Skeletal muscle satellite cell (primary cell): ENCODE data around the gene SMIM13.
"Not testable (repeated sequence)": the region's sequence is repeated elsewhere in the genome, so short reads cannot be mapped to it uniquely, and the experiment has no call there.

Experiments
- H3K27me3 ChIP-seq: 2 replicates; pipeline ENCODE4 v1.7.0; 2013; ENCODE audit warnings: low read length; ENCODE audit not compliant: control insufficient read depth, insufficient read depth
- H3K36me3 ChIP-seq: 2 replicates; pipeline ENCODE4 v1.7.0; 2013; ENCODE audit warnings: mild to moderate bottlenecking, control low read depth, low read length; ENCODE audit not compliant: insufficient read depth
- H3K4me1 ChIP-seq: 2 replicates; pipeline ENCODE4 v1.7.0; 2013; ENCODE audit warnings: low read length; ENCODE audit not compliant: control insufficient read depth, insufficient read depth
- H3K4me2 ChIP-seq: 2 replicates; pipeline ENCODE4 v1.7.0; 2013; ENCODE audit warnings: mild to moderate bottlenecking, low read length
- H3K4me3 ChIP-seq: 2 replicates; pipeline ENCODE4 v1.7.0; 2013; ENCODE audit warnings: low read length
- H3K9ac ChIP-seq: 2 replicates; pipeline ENCODE4 v1.7.0; 2013; ENCODE audit warnings: mild to moderate bottlenecking, low read depth, low read length, moderate library complexity
- H3K9me3 ChIP-seq: replicated peaks from 2 replicates; pipeline ENCODE4 v1.7.0; 2013; ENCODE audit warnings: mild to moderate bottlenecking, control low read depth, low read length

The SMIM13 gene

GRCh38 chr6:11085758-11086435, 7.7 kb upstream of the SMIM13 start:
- no peaks in the 10 kb centered on the region for H3K9me3 ChIP-seq
- H3K9ac ChIP-seq, result no peak overlapping the region
- peaks cover 11% of the 10 kb centered on the region for H3K4me1 ChIP-seq
- no peaks in the 10 kb centered on the region for H3K27me3 ChIP-seq
- no peak overlapping the region for H3K4me3 ChIP-seq
- no peaks in the 10 kb centered on the region for H3K36me3 ChIP-seq
- H3K4me2 ChIP-seq, result no peak overlapping the region

- not testable (repeated sequence) for H3K36me3 ChIP-seq, H3K9ac ChIP-seq, H3K9me3 ChIP-seq, H3K4me2 ChIP-seq, H3K27me3 ChIP-seq, H3K4me3 ChIP-seq
- H3K4me1 ChIP-seq, result peaks cover 11% of the 10 kb centered on the region
Measured at GRCh38 chr6:11087141-11087812, 6.4 kb upstream of the SMIM13 start.

DNA sequence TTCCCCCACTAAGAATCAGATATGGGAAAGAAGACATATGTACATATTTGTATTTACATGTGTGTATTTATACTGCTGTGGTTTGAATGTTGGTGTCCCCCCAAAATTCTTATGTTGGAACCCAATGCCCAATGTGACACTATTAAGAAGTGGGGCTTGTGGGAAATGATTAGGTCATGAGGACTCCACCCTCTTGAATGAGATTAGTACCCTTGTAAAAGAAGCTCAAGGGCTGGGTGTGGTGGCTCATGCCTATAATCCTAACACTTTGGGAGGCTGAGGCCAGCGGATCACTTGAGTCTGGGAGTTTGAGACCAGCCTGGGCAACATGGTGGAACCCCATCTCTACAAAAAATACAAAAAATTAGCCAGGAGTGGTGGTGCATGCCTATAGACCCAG, 3.9 kb upstream of the SMIM13 start:
- no peaks in the 10 kb centered on the region for H3K9me3 ChIP-seq
- no peak overlapping the region for H3K9ac ChIP-seq
- no peak overlapping the region for H3K4me3 ChIP-seq
- H3K4me1 ChIP-seq, result peaks cover 6% of the 10 kb centered on the region
- no peak overlapping the region for H3K4me2 ChIP-seq
- H3K27me3 ChIP-seq, result no peaks in the 10 kb centered on the region
- H3K36me3 ChIP-seq, result no peaks in the 10 kb centered on the region

DNA sequence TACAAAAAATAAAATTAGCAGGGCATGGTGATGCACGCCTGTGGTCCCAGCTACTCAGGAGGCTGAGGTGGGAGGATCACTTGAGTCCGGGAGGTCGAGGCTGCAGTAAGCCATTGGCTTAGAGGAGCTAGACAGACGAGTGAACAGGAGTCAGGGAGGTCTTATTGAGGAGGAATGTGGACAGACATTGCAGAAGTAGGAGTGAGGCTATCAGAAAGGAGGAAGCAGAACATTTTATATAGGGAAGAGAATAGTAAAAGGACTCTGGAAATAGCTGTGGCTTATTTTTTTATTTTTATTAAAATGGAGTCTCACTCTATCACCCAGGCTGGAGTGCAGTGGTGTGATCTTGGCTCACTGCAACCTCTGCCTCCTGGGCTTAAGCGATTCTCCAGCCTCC, 2.5 kb upstream of the SMIM13 start:
- H3K4me2 ChIP-seq, H3K36me3 ChIP-seq, H3K9ac ChIP-seq, H3K27me3 ChIP-seq, H3K9me3 ChIP-seq, H3K4me3 ChIP-seq: not testable (repeated sequence)
- peaks cover 16% of the 10 kb centered on the region for H3K4me1 ChIP-seq

DNA sequence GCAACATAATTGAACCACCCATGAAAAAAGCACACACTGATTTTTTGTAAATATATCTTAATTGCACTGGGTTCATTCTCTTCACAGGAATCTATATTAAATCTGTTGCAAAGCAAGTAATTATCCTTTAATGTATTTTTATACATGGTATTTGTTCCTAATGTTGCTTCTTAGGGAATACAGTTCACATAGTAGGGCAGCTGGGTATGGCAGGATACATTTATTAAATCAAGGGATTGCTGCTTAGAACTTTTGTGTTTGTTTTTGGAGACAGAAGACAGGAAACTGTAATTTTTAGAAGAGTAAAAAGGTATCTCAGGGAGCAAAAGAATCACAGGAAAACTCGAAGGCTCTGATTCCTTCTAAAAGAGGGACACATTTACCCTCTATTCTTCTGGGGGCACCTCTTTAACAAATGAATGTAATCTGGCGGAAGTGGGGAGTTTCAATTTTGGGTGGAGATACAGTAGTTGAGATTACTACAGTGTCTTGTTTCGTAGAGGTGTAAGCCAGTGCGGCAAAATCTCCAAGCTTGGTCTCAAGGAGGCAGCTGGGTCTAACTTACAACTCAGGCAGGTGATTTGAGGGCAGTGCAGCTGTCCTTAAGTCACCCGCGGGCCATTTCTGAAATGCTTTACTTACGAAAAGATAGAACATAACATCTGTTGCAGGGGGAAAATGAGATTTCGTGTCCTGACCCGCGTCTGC, 812 bp upstream of the SMIM13 start:
- peak overlapping the region; percentile 99 for H3K9ac ChIP-seq
- H3K36me3 ChIP-seq, result no peaks in the 10 kb centered on the region
- H3K4me3 ChIP-seq, result peak overlapping the region; percentile 100
- no peaks in the 10 kb centered on the region for H3K27me3 ChIP-seq
- H3K4me2 ChIP-seq, result peak overlapping the region; percentile 89
- H3K4me1 ChIP-seq, result peaks cover 18% of the 10 kb centered on the region
- H3K9me3 ChIP-seq, result no peaks in the 10 kb centered on the region

GRCh38 chr6:11093376-11093625, 333 bp upstream of the SMIM13 start:
- no peaks in the 10 kb centered on the region for H3K9me3 ChIP-seq
- H3K36me3 ChIP-seq, result no peaks in the 10 kb centered on the region
- peaks cover 18% of the 10 kb centered on the region for H3K4me1 ChIP-seq
- H3K4me3 ChIP-seq, result peak overlapping the region; percentile 100
- H3K9ac ChIP-seq, result peak overlapping the region; percentile 99
- H3K4me2 ChIP-seq, result peak overlapping the region; percentile 89
- no peaks in the 10 kb centered on the region for H3K27me3 ChIP-seq

GRCh38 chr6:11094411-11094851, 797 bp downstream of the SMIM13 start:
- peaks cover 18% of the 10 kb centered on the region for H3K4me1 ChIP-seq
- no peaks in the 10 kb centered on the region for H3K9me3 ChIP-seq
- H3K36me3 ChIP-seq, result no peaks in the 10 kb centered on the region

GRCh38 chr6:11094941-11095340, 1.3 kb downstream of the SMIM13 start:
- Histone ChIP-seq H3K4me2 (peak overlapping the region; percentile 89), H3K9ac (peak overlapping the region; percentile 99), H3K4me1 (peaks cover 18% of the 10 kb centered on the region), H3K4me3 (peak overlapping the region; percentile 100), H3K27me3 (no peaks in the 10 kb centered on the region), H3K36me3 (no peaks in the 10 kb centered on the region), H3K9me3 (no peaks in the 10 kb centered on the region)

More at GRCh38 chr6:11094411-11094851, 797 bp downstream of the SMIM13 start:
- H3K4me2 ChIP-seq, result peak overlapping the region; percentile 89
- no peaks in the 10 kb centered on the region for H3K27me3 ChIP-seq
- H3K4me3 ChIP-seq, result peak overlapping the region; percentile 100
- H3K9ac ChIP-seq, result peak overlapping the region; percentile 99

DNA sequence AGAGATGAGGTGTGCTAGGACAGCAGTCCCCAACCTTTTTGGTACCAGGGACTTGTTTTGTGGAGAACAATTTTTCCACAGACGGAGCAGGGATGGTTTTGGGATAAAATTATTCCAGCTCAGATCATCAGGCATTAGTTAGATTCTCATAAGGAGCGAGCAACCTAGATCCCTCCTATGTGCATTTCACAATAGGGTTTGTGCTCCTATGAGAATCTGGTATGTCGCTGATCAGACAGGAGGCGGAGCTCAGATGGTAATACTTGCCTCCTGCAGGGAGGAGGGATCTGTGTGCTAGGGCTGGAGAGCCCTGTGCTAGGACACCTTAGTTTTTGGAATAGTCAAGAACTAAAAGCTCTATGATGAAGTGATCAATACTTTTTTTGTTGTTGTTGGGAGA, 2.5 kb downstream of the SMIM13 start:
- Histone ChIP-seq H3K36me3 (no peaks in the 10 kb centered on the region), H3K9me3 (no peaks in the 10 kb centered on the region), H3K4me2 (peak overlapping the region; percentile 89), H3K4me1 (peaks cover 18% of the 10 kb centered on the region), H3K4me3 (peak overlapping the region; percentile 100), H3K9ac (peak overlapping the region; percentile 99), H3K27me3 (no peaks in the 10 kb centered on the region)

- Histone ChIP-seq H3K4me1 (peaks cover 18% of the 10 kb centered on the region), H3K9ac (no peak overlapping the region), H3K4me2 (no peak overlapping the region), H3K27me3 (no peaks in the 10 kb centered on the region), H3K4me3 (no peak overlapping the region), H3K9me3 (no peaks in the 10 kb centered on the region), H3K36me3 (no peaks in the 10 kb centered on the region)
Measured at GRCh38 chr6:11097476-11097875, 3.8 kb downstream of the SMIM13 start.

DNA sequence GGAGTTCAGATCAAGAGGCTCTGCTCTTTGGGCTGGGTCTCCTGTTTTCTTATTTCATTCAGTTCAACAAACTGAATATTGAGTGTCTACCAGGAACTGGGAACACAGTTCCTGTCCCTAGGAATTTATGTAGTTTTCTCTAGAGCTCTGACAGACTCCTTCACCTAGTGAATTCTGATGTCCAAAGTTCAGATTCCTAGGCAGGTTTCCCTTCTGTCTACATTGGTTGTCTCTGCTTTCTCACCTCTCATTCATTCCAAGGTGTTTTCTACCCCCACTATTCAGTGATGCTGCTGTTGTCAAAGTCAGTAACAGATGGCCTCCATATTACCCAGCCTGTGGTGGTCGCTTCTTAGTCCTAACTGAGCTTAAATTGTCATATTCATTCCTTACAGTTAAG, 4.4 kb downstream of the SMIM13 start:
- Histone ChIP-seq H3K27me3 (no peaks in the 10 kb centered on the region), H3K4me1 (peaks cover 12% of the 10 kb centered on the region), H3K36me3 (no peaks in the 10 kb centered on the region)

More for the DNA sequence above, 4.4 kb downstream of the SMIM13 start:
- H3K9me3 ChIP-seq, result no peaks in the 10 kb centered on the region
- no peak overlapping the region for H3K9ac ChIP-seq
- no peak overlapping the region for H3K4me3 ChIP-seq
- H3K4me2 ChIP-seq, result no peak overlapping the region
